OCI-LY3 (cell line): ENCODE data around the gene CD63.

Experiments used
- CTCF ChIP-seq: fragments of 200-600, 300-600 bp; sonication (generic); IDR thresholded peaks from 2 replicates; pipeline ENCODE4 v1.5.1; 2014; ENCODE audit warnings: antibody characterized with exemption, low read length, low read depth
- EZH2phosphoT487 ChIP-seq: fragments of 200-600 bp; shearing (Covaris generic); IDR thresholded peaks from 2 replicates; pipeline ENCODE4 v1.6.1; 2018; ENCODE audit warnings: antibody characterized with exemption, mixed run types, low read depth

GRCh38 chr12:55696141-55696540 is 32.7 kb downstream of the CD63 start:
- TF ChIP-seq CTCF (no peak), EZH2phosphoT487 (no peak)
